AG08395 (cell line): ENCODE results near the gene PRR13.
A peak's percentile ranks its signal among the peaks of the same experiment; 100 is the strongest.
"Not testable (repeated sequence)": the region's sequence is repeated elsewhere in the genome, so short reads cannot be mapped to it uniquely, and the experiment has no call there.

ENCODE experiments used
- DNase-seq: peaks from one replicate; pipeline ENCODE4 v3.0.0; 2012; ENCODE audit warnings: mixed read lengths, low spot score

The PRR13 gene

GRCh38 chr12:53439582-53439981 lies 2.0 kb upstream of the PRR13 start:
- DNase-seq, result not testable (repeated sequence)

- DNase-seq, result no peak
Observed at GRCh38 chr12:53443955-53444354, 2.4 kb downstream of the PRR13 start.

DNA sequence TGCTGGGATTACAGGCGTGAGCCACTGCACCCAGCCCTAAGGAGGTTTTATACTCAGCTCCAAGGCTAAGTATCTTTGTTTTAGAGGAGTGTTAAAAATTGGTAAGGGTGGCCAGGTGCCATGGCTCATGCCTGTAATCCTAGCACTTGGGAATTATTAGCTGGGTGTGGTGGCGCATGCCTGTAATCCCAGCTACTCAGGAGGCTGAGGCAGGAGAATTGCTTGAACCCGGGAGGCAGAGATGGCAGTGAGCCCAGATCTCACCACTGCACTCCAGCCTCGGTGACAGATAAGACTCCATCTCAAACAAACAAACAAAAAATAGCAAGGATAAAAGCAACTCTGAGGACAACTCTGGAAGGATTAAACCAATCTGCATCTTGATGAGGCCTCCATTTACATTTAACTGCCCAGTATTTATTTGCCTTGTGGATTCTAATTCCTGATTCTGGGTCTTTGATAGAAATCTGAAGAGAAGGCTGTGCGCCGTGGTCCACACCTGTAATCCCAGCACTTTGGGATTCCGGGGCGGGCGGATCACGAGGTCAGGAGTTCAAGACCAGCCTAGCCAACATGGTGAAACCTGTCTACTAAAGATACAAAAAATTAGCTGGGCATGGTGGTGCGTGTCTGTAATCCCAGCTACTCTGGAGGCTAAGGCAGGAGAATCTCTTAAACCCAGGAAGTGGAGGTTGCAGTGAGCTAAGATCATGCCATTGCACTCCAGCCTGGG lies 3.2 kb downstream of the PRR13 start:
- DNase-seq, result not testable (repeated sequence)

DNA sequence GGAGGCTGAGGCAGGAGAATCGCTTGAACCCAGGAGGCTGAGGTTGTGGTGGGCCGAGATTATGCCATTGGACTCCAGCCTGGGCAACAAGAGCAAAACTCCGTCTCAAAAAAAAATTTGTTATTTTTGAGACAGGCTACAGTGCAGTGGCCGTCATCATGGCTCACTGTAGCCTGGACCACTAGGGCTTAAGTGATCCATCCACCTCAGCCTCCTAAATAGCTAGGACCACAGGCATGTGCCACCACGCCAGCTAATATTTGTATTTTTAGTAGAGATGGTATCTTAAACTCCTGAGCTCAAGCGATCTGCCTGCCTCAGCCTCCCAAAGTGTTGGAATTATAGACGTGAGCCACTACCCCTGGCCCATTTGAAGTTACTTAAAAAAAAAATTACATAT lies 9.4 kb downstream of the PRR13 start:
- DNase-seq, result no peak

GRCh38 chr12:53451661-53452158 lies 10.2 kb downstream of the PRR13 start, which contains the start of gene PCBP2:
Gene PCBP2, plus strand, starts transcription at chr12:53452102. Its CDS starts 2,699 bp downstream, at chr12:53454801.
- DNase-seq, result peak; percentile 98

DNA sequence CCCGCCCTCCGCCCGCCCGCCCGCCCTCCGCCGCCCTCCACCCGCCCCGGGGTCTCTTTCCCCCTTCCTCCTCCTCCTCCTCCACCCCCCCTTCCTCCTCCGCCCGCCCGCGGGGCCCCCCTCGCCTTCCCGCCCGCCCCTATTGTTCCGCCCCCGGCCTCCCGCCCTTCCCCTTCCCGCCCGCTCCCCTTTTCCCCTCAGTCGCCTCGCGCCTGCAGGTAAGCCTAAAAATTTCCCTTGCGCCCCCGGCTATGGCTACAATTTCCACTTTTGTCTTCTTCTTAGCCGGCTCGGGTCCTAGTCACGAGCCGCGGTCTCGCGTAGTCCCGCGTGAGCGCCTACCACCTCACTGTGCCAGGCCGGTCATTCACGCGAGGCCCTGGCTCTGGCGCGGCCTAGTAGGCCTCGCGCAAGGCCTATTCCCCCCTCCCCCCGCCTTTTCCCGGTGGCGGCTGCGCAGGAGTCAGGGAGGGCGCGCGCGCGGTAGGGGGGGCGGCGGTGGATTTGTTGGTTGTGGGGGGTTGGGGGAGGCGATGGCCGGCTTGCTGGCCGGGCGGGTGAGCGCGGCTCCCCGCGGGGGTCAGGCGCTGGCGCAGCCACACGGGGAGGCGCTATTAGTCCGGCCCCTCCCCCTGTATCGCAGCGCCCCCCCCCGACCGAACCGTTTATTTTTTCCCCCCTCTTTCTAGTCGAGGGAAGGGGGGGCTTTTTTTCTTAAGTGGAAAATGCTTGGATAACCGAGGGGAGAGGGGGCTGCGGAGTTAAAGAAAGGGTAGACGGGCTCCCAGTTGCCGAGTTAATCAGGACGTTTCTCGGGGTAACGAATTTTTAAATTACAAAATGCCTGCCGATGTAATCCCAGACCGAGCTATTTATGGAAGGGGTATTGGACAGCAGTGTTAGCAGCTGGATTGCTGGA lies 10.9 kb downstream of the PRR13 start:
- peak; percentile 88 for DNase-seq

- no peak for DNase-seq
Observed at GRCh38 chr12:53453953-53454640, 12.6 kb downstream of the PRR13 start.

- DNase-seq, result no peak
Observed at GRCh38 chr12:53454707-53455106, 13.2 kb downstream of the PRR13 start.

DNA sequence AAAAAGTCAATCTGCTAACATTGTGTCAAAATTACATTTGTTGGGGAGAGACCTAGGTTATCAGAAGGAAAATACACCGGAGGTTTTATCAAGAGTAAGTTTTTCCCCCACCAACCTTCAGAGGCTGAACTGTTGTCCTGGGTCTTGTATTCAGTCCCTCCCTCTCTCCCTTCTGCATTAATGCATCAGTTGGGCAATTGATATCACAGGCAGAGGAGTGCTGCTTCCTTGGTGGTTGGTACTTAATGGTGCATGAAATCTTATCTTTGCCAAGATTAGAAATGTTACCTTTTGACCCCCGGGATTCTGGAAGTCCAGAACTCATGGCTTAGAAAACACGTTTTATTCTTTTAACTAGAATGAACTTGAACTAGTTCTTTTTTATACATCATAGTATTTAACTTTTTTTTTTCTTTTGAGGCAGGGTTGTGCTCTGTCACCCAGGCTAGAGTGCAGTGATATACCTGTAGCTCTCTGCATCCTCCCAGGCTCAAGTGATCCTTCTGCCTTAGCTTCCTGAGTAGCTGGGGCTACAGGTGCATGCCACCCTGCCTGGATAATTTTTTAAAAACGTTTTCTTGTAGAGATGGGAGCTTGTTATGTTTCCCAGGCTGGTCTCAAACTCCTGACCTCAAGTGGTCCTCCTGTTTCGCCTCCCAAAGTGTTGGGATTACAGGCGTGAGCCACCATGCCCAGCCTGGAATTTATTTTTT lies 15.3 kb downstream of the PRR13 start:
- DNase-seq, result no peak

DNA sequence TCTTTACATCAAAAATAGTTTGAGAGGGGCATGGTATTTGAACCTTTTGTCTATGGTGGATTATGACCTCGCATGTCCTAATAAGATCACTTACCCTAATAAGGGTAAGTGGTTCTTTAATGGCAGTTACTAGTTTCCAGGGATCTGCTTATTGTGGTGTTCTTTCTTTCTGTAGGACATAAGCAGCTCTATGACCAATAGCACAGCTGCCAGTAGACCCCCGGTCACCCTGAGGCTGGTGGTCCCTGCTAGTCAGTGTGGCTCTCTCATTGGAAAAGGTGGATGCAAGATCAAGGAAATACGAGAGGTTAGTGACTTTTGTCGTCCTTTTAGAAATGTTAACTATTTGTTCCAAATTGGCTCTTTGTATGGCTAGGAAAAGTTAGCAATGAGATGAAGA lies 17.6 kb downstream of the PRR13 start:
- no peak for DNase-seq

DNA sequence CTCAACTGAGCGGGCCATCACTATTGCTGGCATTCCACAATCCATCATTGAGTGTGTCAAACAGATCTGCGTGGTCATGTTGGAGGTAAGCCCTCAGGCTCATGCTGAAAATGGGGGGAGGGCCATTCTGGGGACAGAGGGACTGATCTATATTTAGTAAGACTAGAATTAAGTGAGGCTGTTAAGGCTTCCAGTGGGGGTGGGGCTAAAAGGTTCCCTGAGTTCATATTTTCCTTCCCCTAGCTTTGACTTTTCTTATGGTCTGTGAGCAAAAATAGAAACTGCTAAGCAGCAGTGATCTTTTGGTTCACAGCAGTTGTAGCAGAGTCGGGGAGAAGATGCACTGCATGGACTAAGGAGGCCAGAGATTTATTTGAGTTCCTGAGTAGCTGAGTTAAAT lies 19.5 kb downstream of the PRR13 start:
- DNase-seq, result no peak

DNA sequence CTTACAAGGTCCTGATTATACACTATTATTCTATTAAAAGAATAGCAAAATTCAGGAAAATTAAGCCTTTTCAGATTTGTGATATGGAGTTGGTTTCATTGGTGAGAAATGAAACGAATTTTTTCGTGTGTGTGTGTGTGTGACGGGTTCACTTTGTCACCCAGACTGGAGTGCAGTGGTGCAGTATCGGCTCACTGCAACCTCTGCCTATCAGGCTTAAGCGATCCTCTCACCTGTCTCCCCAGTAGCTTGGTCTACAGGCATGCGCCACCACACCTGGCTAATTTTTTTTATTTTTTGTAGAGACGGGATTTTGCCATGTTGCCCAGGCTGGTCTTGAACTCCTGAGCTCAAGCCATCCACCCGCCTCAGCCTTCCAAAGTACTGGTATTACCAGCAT lies 20.1 kb downstream of the PRR13 start:
- DNase-seq, result no peak

DNA sequence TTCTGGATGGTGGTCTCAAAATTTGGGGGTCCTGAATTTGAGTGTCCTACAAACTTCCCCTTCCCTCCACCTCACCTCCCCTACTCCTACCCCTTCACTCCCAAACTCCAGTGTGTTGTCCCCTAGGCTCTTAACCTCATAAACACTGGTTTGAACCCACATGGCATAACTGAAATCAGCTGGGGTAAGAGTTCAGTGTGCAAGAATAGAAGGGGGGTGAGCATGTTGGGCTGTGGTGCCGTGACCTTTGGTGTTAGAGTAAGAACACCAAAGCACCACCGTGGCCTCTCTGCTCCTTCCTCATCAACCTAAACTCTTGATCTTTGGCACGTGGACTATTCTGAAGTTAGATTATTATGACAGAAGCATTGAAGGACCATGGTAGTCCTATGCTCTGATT lies 21.4 kb downstream of the PRR13 start:
- no peak for DNase-seq

DNA sequence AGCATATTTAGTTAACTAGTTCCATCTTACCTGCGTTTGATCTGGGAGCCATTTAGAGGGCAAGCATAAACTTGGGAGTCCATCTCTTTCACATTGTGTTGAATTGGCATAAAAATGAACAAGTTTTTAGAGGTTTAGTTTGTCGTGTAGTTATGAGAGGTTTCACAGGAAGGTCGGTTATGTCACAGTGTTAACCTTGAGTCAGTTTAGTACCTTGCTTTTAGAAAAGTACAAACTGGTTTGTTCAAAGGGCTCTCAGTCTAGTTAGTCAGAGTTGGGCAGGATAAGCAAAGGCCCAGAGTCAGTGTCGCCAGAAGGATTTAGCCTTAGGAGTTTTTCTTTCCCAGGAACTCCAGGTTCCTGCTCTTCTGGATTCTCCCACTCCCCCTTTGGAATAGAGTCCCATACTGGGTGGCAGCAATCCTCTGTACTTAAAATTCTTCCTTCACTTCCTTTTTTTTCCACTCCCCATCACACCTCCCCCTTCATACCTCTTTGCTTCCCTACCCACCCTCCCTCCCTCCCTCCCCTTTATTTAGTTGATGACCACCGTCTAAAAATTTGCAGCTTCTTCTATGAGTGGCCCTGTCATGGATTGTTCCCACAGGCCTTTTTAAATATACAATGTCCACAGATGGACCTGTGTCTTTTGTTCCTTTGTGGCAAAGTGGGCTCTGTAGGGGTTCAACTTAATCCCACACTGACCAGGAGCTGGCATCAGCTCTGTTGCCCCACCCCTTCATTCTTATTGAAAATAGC lies 22.4 kb downstream of the PRR13 start:
- no peak for DNase-seq

DNA sequence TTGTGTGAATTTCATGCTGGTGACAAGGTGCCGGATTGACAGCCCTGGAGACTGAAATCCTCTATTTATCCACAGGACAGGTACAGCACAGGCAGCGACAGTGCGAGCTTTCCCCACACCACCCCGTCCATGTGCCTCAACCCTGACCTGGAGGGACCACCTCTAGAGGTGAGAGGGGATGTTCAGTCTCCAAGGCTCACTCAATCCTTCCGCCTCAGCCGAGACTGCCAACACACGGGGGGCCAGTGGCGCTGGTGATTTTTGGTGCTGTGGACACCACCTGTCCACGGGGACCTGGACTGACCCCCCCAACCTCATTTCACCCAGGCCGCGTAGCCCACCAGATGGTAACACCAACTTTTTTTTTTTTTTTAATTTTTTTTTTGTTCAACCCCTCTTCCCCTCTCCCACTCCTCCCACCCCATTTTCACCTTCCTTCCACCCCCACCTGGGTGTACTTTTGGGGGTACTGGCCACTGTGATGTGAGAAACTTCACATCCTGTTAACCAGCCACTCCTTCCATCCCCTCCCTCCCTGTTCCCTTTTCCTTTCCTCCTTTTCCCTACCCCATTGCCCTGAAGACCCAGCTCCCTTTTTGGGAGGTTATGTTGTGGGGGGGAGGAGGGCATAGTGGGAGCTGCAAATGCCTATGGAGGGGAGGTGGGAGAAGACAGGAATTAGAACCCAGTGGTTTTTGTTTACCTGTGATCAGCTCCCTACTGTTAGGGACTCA lies 23.3 kb downstream of the PRR13 start:
- no peak for DNase-seq

DNA sequence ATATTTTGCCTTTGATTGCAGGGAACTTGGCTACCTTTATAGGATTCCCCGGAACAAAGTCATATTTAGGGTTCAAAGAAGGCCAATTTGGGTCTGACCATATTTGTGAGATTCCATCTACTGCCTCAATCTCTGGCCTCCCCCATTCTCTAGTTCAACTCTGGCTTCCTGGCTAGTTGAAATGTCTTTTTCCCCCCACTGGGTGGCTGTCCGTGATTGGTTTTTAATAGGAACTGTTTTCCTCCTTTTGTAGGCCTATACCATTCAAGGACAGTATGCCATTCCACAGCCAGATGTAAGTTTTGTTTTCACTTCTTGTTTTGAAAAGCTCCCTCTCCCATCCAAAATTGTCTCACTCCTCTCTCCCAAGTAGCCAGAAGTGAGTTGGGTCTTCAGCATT lies 24.1 kb downstream of the PRR13 start:
- no peak for DNase-seq

GRCh38 chr12:53466640-53467039 lies 25.1 kb downstream of the PRR13 start:
- no peak for DNase-seq

GRCh38 chr12:53467082-53467481 lies 25.5 kb downstream of the PRR13 start:
- DNase-seq, result no peak

- no peak for DNase-seq
Observed at GRCh38 chr12:53467880-53468279, 26.3 kb downstream of the PRR13 start.

- DNase-seq, result no peak
Observed at GRCh38 chr12:53468282-53468681, 26.7 kb downstream of the PRR13 start.
